Thymus (tissue), 11 donors: ENCODE measurements around the gene TMPRSS2. TPM values are rescaled to one million over a fixed set of nuclear protein-coding genes. Genes with fewer than 3 reads are reported as not detected.
"Not testable (repeated sequence)": the region's sequence is repeated elsewhere in the genome, so short reads cannot be mapped to it uniquely, and the experiment has no call there.

Experiments
- DNase-seq, 9 donors: peaks; one replicate each; pipeline ENCODE4 v3.0.0-alpha.2; 2013; ENCODE audit warnings: low spot score in 9 of 9, low read depth in 6 of 9, missing footprints in 1 of 9
- H3K27ac ChIP-seq, 2 donors: one replicate each; pipeline ENCODE4 v1.5.1; 2013; ENCODE audit warnings: control low read depth in 1 of 2, low read depth in 1 of 2, low read length in 1 of 2, mild to moderate bottlenecking in 1 of 2, moderate library complexity in 1 of 2
- H3K27me3 ChIP-seq, 2 donors: one replicate each; pipeline ENCODE4 v1.5.1; 2013; ENCODE audit warnings: low read length in 1 of 2; ENCODE audit not compliant: control insufficient read depth in 2 of 2, insufficient read depth in 1 of 2
- H3K36me3 ChIP-seq, 2 donors: one replicate each; pipeline ENCODE4 v1.5.1; 2013; ENCODE audit warnings: low read length in 1 of 2, mild to moderate bottlenecking in 1 of 2, moderate library complexity in 1 of 2; ENCODE audit not compliant: control insufficient read depth in 2 of 2, insufficient read depth in 2 of 2
- H3K4me1 ChIP-seq, 2 donors: one replicate each; pipeline ENCODE4 v1.5.1; 2013; ENCODE audit warnings: low read length in 2 of 2; ENCODE audit not compliant: control insufficient read depth in 2 of 2, insufficient read depth in 2 of 2
- H3K4me3 ChIP-seq, 2 donors: one replicate each; pipeline ENCODE4 v1.5.1; 2013; ENCODE audit warnings: low read length in 2 of 2, control low read depth in 1 of 2, mild to moderate bottlenecking in 1 of 2
- H3K9me3 ChIP-seq, 2 donors: one replicate each; pipeline ENCODE4 v1.5.1; 2013; ENCODE audit warnings: low read length in 1 of 2, mild to moderate bottlenecking in 1 of 2; ENCODE audit not compliant: control insufficient read depth in 2 of 2, insufficient read depth in 1 of 2
- WGBS: extraction: QIAGEN DNeasy Blood & Tissue Kit; methylation state at CpG from one replicate; pipeline ENCODE4 v1.1.7; 2013; 5-methylcytosine and 5-hydroxymethylcytosine counted together
- polyA plus RNA-seq: library from polyadenylated mRNA; stranded (reverse); fragments of 200-250 nt; gene quantifications from one replicate; pipeline ENCODE4 v1.2.3, GENCODE V29; 2013
- total RNA-seq: library from RNA; stranded (reverse); fragments of 120-200 nt; gene quantifications from one replicate; pipeline ENCODE4 v1.2.4, GENCODE V29; 2013
- donor health status: healthy.

TMPRSS2 gene
- total and polyA plus RNA-seq, 2 donors = 0.99 to 2.5 TPM

- Histone ChIP-seq H3K27me3 (no peaks in the 10 kb centered on the region), H3K4me3 (peak overlapping the region; percentile 66 to 93), H3K27ac (peak overlapping the region; percentile 75 to 86), H3K4me1 (peaks cover 2 to 51% of the 10 kb centered on the region in 2 donors), H3K9me3 (no peaks in the 10 kb centered on the region), H3K36me3 (peaks cover 11 to 24% of the 10 kb centered on the region in 2 donors)
- DNase-seq = no peak
- WGBS = 70% methylated on average over 7 of the region's 7 CpGs
Measured at GRCh38 chr21:41425588-41425953, 82.4 kb downstream of the TMPRSS2 start.

DNA sequence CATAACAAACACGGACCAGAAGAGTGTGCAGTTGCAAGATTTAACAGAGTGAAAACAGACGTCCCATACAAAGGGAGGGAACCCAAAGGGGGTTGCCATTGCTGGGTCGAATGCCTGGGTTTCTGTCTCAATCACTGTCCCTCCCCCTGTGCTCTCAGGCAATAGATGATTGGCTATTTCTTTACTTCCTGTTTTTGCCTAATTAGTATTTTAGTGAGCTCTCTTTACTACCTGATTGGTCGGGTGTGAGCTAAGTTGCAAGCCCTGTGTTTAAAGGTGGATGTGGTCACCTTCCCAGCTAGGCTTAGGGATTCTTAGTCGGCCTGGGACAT, 84.7 kb downstream of the TMPRSS2 start:
- H3K4me3 ChIP-seq, DNase-seq, H3K27me3 ChIP-seq, H3K27ac ChIP-seq, H3K36me3 ChIP-seq, H3K9me3 ChIP-seq: not testable (repeated sequence)
- WGBS = 86% methylated on average over 5 of the region's 5 CpGs
- H3K4me1 ChIP-seq = peaks cover 4 to 44% of the 10 kb centered on the region in 2 donors

DNA sequence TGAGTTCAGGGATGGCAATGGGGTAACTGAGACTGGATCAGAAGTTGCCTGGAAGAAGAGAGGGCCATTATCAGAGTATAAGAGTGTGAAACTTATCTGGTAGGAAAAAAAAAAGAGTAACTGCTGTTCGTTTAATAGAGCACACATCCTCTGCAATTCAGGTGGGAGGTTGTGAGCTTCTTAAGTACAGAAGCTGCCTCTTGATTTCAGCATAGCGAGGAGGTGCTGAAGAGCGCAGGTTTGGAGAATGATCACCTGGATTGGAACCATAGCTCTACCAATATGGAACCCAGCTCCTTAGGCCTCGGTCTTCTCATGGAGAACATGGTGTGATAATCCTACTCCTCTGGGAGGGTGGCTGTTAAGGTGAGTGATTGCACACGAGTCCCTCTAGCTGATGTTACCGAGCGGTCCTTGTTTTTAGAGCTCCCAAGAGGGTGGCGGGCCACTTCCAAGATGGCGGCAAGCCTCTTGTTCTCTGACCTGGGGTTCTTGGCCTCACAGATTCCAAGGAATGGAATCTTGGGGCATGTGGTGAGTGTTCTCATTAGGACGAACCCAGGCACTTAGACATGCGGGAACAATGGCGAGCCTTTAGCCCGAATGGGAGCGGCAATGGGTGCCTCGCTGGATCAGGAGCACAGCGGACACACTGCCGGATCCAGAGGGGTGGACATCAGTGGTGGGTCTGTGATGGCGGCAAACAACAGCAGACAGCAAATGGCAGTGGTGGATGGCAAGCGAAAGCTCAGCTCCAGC, 85.2 kb downstream of the TMPRSS2 start:
- Histone ChIP-seq H3K9me3 (no peaks in the 10 kb centered on the region), H3K36me3 (no peaks in the 10 kb centered on the region), H3K27ac (no peak overlapping the region), H3K27me3 (no peaks in the 10 kb centered on the region), H3K4me3 (no peak overlapping the region), H3K4me1 (peaks cover 4 to 39% of the 10 kb centered on the region in 2 donors)
- 95% methylated on average over 19 of the region's 19 CpGs for WGBS
- no peak for DNase-seq

- not testable (repeated sequence) for H3K36me3 ChIP-seq, H3K27me3 ChIP-seq, DNase-seq, H3K9me3 ChIP-seq
- Histone ChIP-seq H3K4me1 (peaks cover 2 to 27% of the 10 kb centered on the region in 2 donors), H3K27ac (peak overlapping the region in 1 of 2 donors; percentile 86), H3K4me3 (peak overlapping the region in 1 of 2 donors; percentile 78)
- 82% methylated on average over 7 of the region's 8 CpGs for WGBS
Measured at GRCh38 chr21:41420998-41421397, 87.0 kb downstream of the TMPRSS2 start.

DNA sequence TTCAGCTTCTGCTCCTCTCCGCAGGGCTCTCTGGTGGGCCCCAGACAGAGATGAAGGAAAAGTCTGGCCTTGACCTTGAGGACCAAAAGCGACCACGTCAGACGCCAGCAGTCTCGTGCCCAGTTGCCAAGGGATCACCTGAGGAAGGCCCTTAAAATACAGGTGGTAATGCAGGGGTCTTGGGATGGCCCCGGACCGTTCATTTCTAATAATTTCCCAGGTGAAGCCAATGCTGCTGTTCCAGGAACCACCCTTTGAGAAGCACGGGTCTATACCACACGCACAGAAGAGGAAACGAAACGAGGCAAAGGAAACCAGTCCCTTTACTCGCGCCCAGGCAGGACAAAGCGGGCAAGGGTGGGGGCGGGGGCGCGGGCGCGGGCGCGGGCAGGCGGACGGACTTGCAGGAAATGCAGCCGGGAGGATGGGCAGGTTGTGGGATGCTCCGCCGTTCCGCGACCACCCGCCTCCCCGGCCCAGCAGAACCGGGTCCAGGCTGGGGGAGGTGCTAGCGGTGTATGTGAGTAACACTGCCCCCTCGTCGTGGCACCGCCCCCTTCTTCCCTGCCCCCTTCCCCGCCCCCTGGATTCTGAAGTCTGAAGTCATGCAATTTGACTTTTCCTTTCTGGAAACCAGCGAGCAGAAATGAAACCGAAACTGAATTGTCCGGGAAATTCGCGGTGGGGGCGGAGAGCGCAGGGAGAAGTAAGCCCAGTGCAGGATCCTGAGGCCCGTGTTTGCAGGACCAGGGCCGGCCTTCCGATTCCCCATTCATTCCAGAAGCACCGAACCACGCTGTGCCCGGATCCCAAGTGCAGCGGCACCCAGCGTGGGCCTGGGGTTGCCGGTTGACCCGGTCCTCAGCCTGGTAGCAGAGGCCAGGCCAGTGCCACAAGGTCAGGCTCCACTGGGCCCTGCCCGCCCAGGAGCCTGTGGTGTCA, 87.8 kb downstream of the TMPRSS2 start:
- 9% methylated on average over 54 of the region's 54 CpGs for WGBS
- H3K27ac ChIP-seq = peak overlapping the region; percentile 74 to 86
- H3K4me3 ChIP-seq = peak overlapping the region; percentile 61 to 78
- DNase-seq = peak in 7 of 9 donors; percentile 27 to 75 (median 53)
- no peaks in the 10 kb centered on the region for H3K27me3 ChIP-seq
- no peaks in the 10 kb centered on the region for H3K36me3 ChIP-seq
- no peaks in the 10 kb centered on the region for H3K9me3 ChIP-seq
- H3K4me1 ChIP-seq = peaks cover 2 to 20% of the 10 kb centered on the region in 2 donors

- DNase-seq = no peak
- no peaks in the 10 kb centered on the region for H3K36me3 ChIP-seq
- H3K4me1 ChIP-seq = peaks cover 2 to 15% of the 10 kb centered on the region in 2 donors
- WGBS = 98% methylated on average over 11 of the region's 11 CpGs
- no peaks in the 10 kb centered on the region for H3K9me3 ChIP-seq
- no peaks in the 10 kb centered on the region for H3K27me3 ChIP-seq
- no peak overlapping the region for H3K4me3 ChIP-seq
- H3K27ac ChIP-seq = no peak overlapping the region
Measured at GRCh38 chr21:41418956-41419680, 88.8 kb downstream of the TMPRSS2 start.

GRCh38 chr21:41418393-41418792, 89.6 kb downstream of the TMPRSS2 start:
- Histone ChIP-seq H3K27me3 (no peaks in the 10 kb centered on the region), H3K27ac (no peak overlapping the region), H3K4me3 (no peak overlapping the region), H3K4me1 (peaks cover 2 to 9% of the 10 kb centered on the region in 2 donors), H3K9me3 (no peaks in the 10 kb centered on the region), H3K36me3 (no peaks in the 10 kb centered on the region)
- 96% methylated on average over 6 of the region's 6 CpGs for WGBS
- DNase-seq = no peak

DNA sequence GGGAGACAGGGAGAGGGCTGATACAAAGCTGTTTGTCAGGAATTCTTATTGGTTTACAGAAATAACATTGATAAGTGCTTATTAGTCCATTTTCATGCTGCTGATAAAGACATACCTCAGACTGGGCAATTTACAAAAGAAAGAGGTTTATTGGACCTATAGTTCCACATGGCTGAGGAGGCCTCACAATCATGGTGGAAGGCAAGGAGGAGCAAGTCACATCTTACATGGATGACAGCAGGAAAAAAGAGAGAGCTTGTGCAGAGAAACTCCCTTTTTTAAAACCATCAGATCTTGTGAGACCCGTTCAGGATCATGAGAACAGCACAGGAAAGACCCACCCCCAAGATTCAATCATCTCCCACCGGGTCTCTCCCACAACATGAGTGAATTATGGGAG, 90.5 kb downstream of the TMPRSS2 start:
- H3K27me3 ChIP-seq, H3K4me1 ChIP-seq, H3K27ac ChIP-seq, H3K9me3 ChIP-seq, DNase-seq, H3K4me3 ChIP-seq, H3K36me3 ChIP-seq: not testable (repeated sequence)
- WGBS = 98% methylated on average over 2 of the region's 2 CpGs
